ENCODE measurements around the gene RAB44. TPM values are rescaled to one million over a fixed set of nuclear protein-coding genes. Genes with fewer than 3 reads are reported as not detected.

RAB44 gene
- total RNA-seq, 1 experiment from 2014 or later, result not detected

DNA sequence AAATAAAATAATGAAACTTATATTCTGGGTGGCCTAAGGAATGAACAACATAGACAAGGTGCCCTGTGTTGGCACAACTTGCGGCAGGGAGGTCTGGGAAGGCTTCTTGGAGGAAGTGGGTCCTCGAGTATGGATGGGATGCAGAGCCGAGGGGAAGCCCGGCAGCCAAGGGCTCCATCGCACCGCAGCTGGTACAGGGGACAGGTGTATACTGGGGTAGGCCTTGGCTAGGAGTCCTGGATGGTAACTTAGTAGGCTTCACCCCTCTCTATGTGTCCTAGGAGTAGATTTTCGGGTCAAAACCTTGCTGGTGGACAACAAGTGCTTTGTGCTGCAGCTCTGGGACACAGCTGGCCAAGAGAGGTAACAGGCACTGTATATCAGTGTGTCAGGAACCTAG lies 28.0 kb downstream of the RAB44 start:
- BruUV-seq (replicated peaks), result no TSS peak
- TF ChIP-seq EZH2 (IDR thresholded peaks at IDR 0.05; ENCODE audit: low read depth), result no peak
- TF ChIP-seq, protein P1, sequence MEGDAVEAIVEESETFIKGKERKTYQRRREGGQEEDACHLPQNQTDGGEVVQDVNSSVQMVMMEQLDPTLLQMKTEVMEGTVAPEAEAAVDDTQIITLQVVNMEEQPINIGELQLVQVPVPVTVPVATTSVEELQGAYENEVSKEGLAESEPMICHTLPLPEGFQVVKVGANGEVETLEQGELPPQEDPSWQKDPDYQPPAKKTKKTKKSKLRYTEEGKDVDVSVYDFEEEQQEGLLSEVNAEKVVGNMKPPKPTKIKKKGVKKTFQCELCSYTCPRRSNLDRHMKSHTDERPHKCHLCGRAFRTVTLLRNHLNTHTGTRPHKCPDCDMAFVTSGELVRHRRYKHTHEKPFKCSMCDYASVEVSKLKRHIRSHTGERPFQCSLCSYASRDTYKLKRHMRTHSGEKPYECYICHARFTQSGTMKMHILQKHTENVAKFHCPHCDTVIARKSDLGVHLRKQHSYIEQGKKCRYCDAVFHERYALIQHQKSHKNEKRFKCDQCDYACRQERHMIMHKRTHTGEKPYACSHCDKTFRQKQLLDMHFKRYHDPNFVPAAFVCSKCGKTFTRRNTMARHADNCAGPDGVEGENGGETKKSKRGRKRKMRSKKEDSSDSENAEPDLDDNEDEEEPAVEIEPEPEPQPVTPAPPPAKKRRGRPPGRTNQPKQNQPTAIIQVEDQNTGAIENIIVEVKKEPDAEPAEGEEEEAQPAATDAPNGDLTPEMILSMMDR (conservative IDR thresholded peaks at IDR 0.05), result no peak
- DNase-seq, result peak in 1 of 2 experiments; percentile 15
- Histone ChIP-seq H4K20me1 (ENCODE audit: insufficient read depth) (no peaks in the 10 kb centered on the region), H3K79me2 (ENCODE audit: low read depth) (no peaks in the 10 kb centered on the region), H3K4me2 (no peak overlapping the region), H3K9me2 (ENCODE audit: insufficient read depth) (no peaks in the 10 kb centered on the region), H3K27me3 (ENCODE audit: insufficient read depth, low read depth) (no peaks in the 10 kb centered on the region), H2AFZ (no peak overlapping the region), H3K27ac (no peak overlapping the region), H3F3A (ENCODE audit: insufficient read depth, low read depth) (no peaks in the 10 kb centered on the region), H3K4me3 (no peak overlapping the region), H3K9me3 (ENCODE audit: insufficient read depth, low read depth) (no peaks in the 10 kb centered on the region), H3K4me1 (replicated peaks; ENCODE audit: insufficient read depth) (no peaks in the 10 kb centered on the region), H3K36me3 (ENCODE audit: low read depth) (no peaks in the 10 kb centered on the region)
- ChIA-PET CTCF (interaction anchor here (0.6 to 0.7 kb wide), 2 partner anchors 24 to 280 kb away, joined by 3 read pairs; no protein-coding TSS in a partner anchor), POLR2A (ENCODE audit: unreplicated experiment) (no interaction called here)
- intact Hi-C loops (cut with micrococcal nuclease; ENCODE audit: unreplicated experiment), result loop anchor here (2.0 kb wide), 2 partner anchors 33 to 43 kb away; no protein-coding TSS in a partner anchor

DNA sequence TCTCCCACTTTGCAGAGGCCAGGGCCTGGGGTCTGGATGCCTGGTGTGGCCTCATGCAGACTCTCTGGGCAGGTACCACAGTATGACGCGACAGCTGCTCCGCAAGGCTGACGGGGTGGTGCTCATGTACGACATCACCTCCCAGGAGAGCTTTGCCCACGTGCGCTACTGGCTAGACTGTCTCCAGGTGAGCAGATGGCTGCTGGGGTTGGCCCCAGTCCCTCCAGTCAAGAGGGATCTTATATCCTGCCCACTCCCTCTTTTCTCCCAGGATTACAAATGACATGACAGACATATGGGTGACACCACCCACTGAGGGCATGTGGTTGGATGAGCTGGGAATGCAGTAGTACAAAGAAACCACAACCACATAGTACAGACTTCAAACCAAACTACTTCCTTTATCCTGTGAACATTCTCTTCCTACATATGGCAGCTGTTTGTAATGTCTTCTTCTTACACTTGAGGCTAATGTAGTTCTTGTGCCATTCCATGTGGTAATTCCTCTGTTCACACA lies 29.9 kb downstream of the RAB44 start:
- Histone ChIP-seq H3K9me3 (ENCODE audit: insufficient read depth, low read depth) (no peaks in the 10 kb centered on the region), H2AFZ (no peak overlapping the region), H3K4me1 (replicated peaks; ENCODE audit: insufficient read depth) (no peaks in the 10 kb centered on the region), H3K4me2 (no peak overlapping the region), H3K27me3 (ENCODE audit: insufficient read depth, low read depth) (no peaks in the 10 kb centered on the region), H3K9me2 (ENCODE audit: insufficient read depth) (no peaks in the 10 kb centered on the region), H3K4me3 (no peak overlapping the region), H3K36me3 (ENCODE audit: low read depth) (no peaks in the 10 kb centered on the region), H4K20me1 (ENCODE audit: insufficient read depth) (no peaks in the 10 kb centered on the region), H3K79me2 (ENCODE audit: low read depth) (no peaks in the 10 kb centered on the region), H3K27ac (no peak overlapping the region), H3F3A (ENCODE audit: insufficient read depth, low read depth) (no peaks in the 10 kb centered on the region)
- no peak for TF ChIP-seq EZH2 (IDR thresholded peaks at IDR 0.05; ENCODE audit: low read depth)
- TF ChIP-seq, protein P1 (conservative IDR thresholded peaks at IDR 0.05), result no peak
- no TSS peak for BruUV-seq (replicated peaks)
- peak in 1 of 2 experiments; percentile 34 for DNase-seq
- CTCF ChIA-PET, result no interaction called here
- POLR2A ChIA-PET (ENCODE audit: unreplicated experiment), result no interaction called here
- intact Hi-C loops (cut with micrococcal nuclease; ENCODE audit: unreplicated experiment), result no loop called here

DNA sequence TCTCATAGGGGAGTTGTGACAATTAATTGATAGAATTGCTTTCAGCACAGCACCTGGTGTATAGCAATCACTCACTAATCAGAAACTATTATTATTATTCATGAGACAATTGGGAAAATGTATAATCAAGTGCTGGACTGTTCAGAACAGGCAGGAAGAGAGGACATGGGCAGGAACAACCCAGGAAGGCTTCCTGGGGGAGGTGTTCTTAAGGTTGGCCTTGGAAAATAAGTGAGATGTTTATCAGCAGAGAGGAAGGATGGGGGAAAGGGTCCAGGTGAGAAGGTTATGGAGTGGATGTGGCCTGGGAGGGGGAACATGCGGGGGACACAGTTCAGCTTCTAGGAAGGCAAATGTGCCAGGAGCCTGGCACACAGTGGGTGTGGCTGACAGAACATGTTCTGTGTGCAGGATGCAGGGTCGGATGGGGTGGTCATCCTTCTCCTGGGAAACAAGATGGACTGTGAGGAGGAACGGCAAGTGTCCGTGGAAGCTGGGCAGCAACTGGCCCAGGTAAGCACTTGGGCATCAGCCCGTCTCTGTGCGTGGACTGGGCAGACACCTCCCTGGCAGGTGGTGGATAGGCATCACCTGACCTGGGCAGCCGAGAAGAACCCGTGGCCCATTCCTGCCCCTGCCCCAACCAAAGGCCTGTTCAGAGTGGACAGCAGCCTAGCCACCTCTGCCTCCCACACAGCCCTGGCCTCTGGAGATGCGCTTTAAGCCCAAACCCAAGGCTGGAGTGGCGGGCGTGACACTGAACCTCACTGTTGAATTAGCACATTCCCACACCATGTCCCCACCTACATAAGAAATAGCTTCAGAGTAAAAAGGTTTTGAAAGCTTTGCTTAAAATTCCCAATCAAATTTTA lies 30.9 kb downstream of the RAB44 start:
- CTCF ChIA-PET, result no interaction called here
- intact Hi-C loops (cut with micrococcal nuclease; ENCODE audit: unreplicated experiment), result no loop called here
- no peak overlapping the region for H3K4me3 ChIP-seq
- H3F3A ChIP-seq (ENCODE audit: insufficient read depth, low read depth), result no peaks in the 10 kb centered on the region
- H4K20me1 ChIP-seq (ENCODE audit: insufficient read depth), result no peaks in the 10 kb centered on the region
- no peaks in the 10 kb centered on the region for H3K79me2 ChIP-seq (ENCODE audit: low read depth)
- TF ChIP-seq EZH2 (IDR thresholded peaks at IDR 0.05; ENCODE audit: low read depth), result no peak
- TF ChIP-seq, protein P1 (conservative IDR thresholded peaks at IDR 0.05), result no peak
- H3K27ac ChIP-seq, result no peak overlapping the region
- H3K4me1 ChIP-seq (replicated peaks; ENCODE audit: insufficient read depth), result no peaks in the 10 kb centered on the region
- H2AFZ ChIP-seq, result no peak overlapping the region
- BruUV-seq (replicated peaks), result no TSS peak
- H3K9me3 ChIP-seq (ENCODE audit: insufficient read depth, low read depth), result no peaks in the 10 kb centered on the region
- POLR2A ChIA-PET (ENCODE audit: unreplicated experiment), result no interaction called here
- H3K36me3 ChIP-seq (ENCODE audit: low read depth), result no peaks in the 10 kb centered on the region
- no peak overlapping the region for H3K4me2 ChIP-seq
- DNase-seq, result no peak
- H3K27me3 ChIP-seq (ENCODE audit: insufficient read depth, low read depth), result no peaks in the 10 kb centered on the region
- H3K9me2 ChIP-seq (ENCODE audit: insufficient read depth), result no peaks in the 10 kb centered on the region

Data from PC-9 (cell line).